Nephron progenitor cell (in vitro differentiated cells): Measurements from ENCODE around the gene SPATS2.

Experiments used
- DNase-seq: peaks from one replicate; pipeline ENCODE4 v3.0.0; 2021
- H3K27ac Mint-ChIP-seq: 2 replicates; pipeline ENCODE4 v1.8.0; 2021; ENCODE audit warnings: mild to moderate bottlenecking, moderate library complexity, mixed read lengths
- H3K27me3 Mint-ChIP-seq: 2 replicates; pipeline ENCODE4 v1.8.0; 2021; ENCODE audit warnings: mild to moderate bottlenecking, low read depth, mixed read lengths; ENCODE audit not compliant: poor library complexity
- H3K36me3 Mint-ChIP-seq: 2 replicates; pipeline ENCODE4 v1.8.0; 2021; ENCODE audit warnings: low read depth, mixed read lengths
- H3K4me1 Mint-ChIP-seq: 2 replicates; pipeline ENCODE4 v1.8.0; 2021; ENCODE audit warnings: mixed read lengths
- H3K4me3 Mint-ChIP-seq: 2 replicates; pipeline ENCODE4 v1.8.0; 2021; ENCODE audit warnings: mild to moderate bottlenecking, moderate library complexity, mixed read lengths
- H3K9me3 Mint-ChIP-seq: 2 replicates; pipeline ENCODE4 v1.8.0; 2021; ENCODE audit warnings: mild to moderate bottlenecking, moderate library complexity, mixed read lengths
- TF ChIP-seq, protein P1 (sequence below): fragments of 200-600 bp; sonication (generic); IDR thresholded peaks from 2 replicates; pipeline ENCODE4 v1.5.0; 2021; ENCODE audit warnings: antibody characterized with exemption

SPATS2 gene

DNA sequence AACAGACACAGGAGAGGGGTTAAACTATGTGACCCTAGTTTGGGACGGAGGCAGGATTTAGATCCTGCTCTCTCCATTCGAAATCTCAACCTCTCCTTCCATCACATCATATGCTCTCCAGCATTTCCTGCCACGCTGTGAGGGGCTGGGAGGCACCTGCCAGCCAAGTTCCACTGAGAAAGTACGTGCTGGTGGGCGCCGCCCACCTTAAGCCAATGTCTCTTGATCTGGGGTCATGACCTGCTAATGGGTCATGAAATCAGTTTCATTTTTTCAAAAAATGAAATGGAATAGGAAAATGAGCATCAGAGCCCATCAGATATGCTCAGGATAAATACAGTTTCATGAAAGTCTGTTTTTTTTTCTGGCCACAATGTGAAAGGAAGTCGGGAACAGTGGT is 193.4 kb downstream of the SPATS2 start:
- Mint-ChIP-seq H3K27me3 (peaks cover 3% of the 10 kb centered on the region), H3K27ac (peak overlapping the region; percentile 85), H3K9me3 (no peaks in the 10 kb centered on the region), H3K4me1 (no peaks in the 10 kb centered on the region), H3K4me3 (no peak overlapping the region), H3K36me3 (peaks cover 52% of the 10 kb centered on the region)
- no peak for DNase-seq
- TF ChIP-seq, protein P1, sequence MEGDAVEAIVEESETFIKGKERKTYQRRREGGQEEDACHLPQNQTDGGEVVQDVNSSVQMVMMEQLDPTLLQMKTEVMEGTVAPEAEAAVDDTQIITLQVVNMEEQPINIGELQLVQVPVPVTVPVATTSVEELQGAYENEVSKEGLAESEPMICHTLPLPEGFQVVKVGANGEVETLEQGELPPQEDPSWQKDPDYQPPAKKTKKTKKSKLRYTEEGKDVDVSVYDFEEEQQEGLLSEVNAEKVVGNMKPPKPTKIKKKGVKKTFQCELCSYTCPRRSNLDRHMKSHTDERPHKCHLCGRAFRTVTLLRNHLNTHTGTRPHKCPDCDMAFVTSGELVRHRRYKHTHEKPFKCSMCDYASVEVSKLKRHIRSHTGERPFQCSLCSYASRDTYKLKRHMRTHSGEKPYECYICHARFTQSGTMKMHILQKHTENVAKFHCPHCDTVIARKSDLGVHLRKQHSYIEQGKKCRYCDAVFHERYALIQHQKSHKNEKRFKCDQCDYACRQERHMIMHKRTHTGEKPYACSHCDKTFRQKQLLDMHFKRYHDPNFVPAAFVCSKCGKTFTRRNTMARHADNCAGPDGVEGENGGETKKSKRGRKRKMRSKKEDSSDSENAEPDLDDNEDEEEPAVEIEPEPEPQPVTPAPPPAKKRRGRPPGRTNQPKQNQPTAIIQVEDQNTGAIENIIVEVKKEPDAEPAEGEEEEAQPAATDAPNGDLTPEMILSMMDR, result no peak

DNA sequence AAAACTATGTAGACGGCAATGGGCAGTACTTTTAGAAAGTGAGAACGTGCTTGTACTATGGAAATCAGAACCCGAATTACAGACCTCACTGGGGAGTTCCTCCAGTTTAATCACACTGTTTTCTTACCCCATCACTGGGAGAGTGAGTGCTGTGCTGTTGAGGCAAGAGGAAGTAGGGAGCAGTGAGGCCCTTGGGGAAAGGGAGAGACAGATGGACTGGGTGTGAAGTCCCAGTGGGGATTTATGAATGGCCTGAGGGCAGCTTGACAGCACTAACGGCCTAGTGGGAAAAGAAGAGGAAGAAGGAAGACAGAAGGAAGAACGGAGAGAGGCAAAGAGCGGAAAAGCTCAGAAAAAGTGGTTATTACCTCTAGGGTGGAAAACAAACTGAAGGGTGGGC is 195.0 kb downstream of the SPATS2 start:
- DNase-seq, result no peak
- Mint-ChIP-seq H3K4me1 (peaks cover 5% of the 10 kb centered on the region), H3K4me3 (no peak overlapping the region), H3K9me3 (no peaks in the 10 kb centered on the region), H3K27me3 (peaks cover 3% of the 10 kb centered on the region), H3K36me3 (peaks cover 47% of the 10 kb centered on the region), H3K27ac (peak overlapping the region; percentile 72)
- TF ChIP-seq, protein P1, result no peak

DNA sequence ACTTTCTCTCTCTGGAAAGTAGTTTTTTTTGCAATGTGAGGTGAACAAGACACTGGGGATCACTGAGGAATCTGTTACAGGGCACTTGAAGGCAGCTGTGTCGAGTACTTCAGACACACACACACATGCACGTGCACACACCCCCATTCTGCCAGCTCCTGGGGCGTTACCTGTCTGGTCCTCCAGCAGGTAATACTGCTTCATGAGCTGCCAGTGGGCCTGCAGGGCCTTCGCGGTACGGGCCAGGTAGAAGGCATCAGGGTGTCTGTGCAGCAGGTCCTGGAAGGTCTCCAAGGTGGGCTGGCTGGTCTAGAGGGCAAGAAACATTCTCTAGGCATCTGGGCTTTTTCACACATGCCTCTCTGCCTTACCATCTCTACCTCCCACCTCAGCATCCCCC is 195.6 kb downstream of the SPATS2 start:
- Mint-ChIP-seq H3K27me3 (peaks cover 3% of the 10 kb centered on the region), H3K9me3 (no peaks in the 10 kb centered on the region), H3K27ac (no peak overlapping the region), H3K4me1 (peaks cover 9% of the 10 kb centered on the region), H3K36me3 (peaks cover 47% of the 10 kb centered on the region), H3K4me3 (no peak overlapping the region)
- DNase-seq, result no peak
- TF ChIP-seq, protein P1, result no peak

DNA sequence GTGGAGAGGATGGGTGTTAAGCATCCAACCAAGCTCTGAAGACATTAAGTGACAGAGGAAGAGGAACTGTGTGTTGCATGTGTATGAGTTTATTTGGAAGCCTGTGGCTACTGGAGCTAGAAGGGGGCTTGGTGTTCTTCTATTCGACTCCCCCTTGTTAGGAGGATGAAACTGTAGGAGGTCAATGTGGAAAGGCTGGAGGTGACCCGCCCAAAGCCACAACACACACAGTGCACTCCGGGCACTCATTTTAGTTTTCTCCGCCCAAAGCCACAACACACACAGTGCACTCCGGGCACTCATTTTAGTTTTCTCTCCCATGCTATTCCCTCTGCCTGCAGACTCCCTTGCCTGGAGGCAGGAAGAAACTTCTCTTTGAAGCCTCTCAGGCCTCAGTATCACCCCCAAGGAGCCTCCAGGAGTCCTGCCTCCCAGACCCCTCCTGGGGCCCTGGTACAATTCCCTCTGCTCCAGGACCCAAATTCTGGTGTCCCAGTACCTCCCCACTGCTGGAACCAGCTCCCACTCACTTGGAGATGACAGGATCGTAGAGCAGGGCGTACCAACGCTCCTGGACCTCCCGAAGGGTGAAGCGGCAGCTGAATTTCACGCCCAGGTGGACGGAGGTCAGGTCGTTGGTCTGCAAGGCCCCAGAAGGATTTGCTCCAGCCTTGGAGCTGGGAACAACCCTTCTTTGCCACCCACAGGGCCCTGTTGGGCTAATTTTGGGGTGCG is 196.9 kb downstream of the SPATS2 start:
- H3K36me3 Mint-ChIP-seq, result peaks cover 40% of the 10 kb centered on the region
- H3K9me3 Mint-ChIP-seq, result no peaks in the 10 kb centered on the region
- no peak overlapping the region for H3K4me3 Mint-ChIP-seq
- no peak overlapping the region for H3K27ac Mint-ChIP-seq
- no peak for DNase-seq
- H3K27me3 Mint-ChIP-seq, result peaks cover 3% of the 10 kb centered on the region
- peaks cover 21% of the 10 kb centered on the region for H3K4me1 Mint-ChIP-seq
- TF ChIP-seq, protein P1, result no peak

DNA sequence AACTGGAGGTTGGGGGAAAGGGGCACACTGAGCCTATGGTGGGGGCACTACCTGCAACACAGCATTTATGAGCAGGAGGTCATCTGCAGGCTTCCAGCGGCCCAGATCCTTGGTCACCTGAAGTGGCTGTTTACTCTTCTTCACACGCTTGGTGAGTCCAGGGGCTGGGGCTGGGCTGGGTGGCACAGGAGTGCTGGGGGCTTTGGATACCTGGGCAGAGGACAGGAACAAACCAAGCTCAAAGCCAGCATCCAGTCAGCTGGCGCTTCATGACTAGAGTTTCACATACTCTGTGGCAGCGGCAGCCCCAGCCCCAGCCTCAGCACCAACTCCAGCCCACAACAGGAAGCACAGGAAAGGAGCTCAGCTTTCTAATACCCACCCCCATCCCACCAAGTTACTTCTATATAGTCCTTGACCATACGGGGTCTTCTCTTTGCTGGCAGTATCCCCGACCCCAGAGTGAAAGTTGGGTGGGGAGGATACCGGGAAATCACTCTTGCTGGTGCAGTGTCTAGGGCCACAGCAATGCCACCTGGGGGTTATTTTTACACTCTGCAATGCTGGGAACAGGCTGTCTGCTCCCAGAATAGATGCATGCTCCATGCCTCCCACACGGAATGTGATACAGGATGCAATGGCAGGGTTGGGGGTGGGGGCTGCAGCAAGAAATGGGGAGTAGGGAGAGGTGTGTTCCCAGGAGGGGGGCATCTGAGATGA is 197.6 kb downstream of the SPATS2 start:
- Mint-ChIP-seq H3K4me3 (no peak overlapping the region), H3K27ac (no peak overlapping the region), H3K4me1 (peaks cover 21% of the 10 kb centered on the region), H3K36me3 (peaks cover 33% of the 10 kb centered on the region), H3K9me3 (no peaks in the 10 kb centered on the region), H3K27me3 (peaks cover 3% of the 10 kb centered on the region)
- TF ChIP-seq, protein P1, result no peak
- DNase-seq, result no peak
